SK-N-SH (cell line): Measurements from ENCODE around the gene PDGFRA. TPM values are rescaled to one million over a fixed set of nuclear protein-coding genes. Genes with fewer than 3 reads are reported as not detected.

Source experiments
- CTCF ChIA-PET: fragments of 300-600, 350-600 bp; formaldehyde crosslinking; extraction: SDS; loops from one replicate; lab custom pipeline; 2021; lab: Yijun Ruan, JAX
- POLR2A ChIA-PET: fragments of 350-600 bp; sonication (Branson Sonifier 250); formaldehyde crosslinking; extraction: SDS; loops from one replicate; lab custom pipeline; 2020; ENCODE audit warnings: antibody characterized with exemption, inconsistent platforms; lab: Yijun Ruan, JAX
- DNase-seq: peaks from one replicate; pipeline ENCODE4 v3.0.0; 2012
- H2AFZ ChIP-seq: fragments of 200-600 bp; sonication (generic); 2 replicates; pipeline ENCODE4 v1.8.1; 2016; ENCODE audit warnings: antibody characterized with exemption, mild to moderate bottlenecking, low read depth
- H3F3A ChIP-seq: fragments of 200-600 bp; sonication (generic); replicated peaks from 2 replicates; pipeline ENCODE3; 2016; ENCODE audit warnings: antibody characterized with exemption, mild to moderate bottlenecking; ENCODE audit not compliant: insufficient read depth
- H3K27ac ChIP-seq, 2 experiments: fragments of 200-500 bp in 1 of 2; fragments of 200-600 bp in 1 of 2; sonication (Bioruptor generic) in 1 of 2; sonication (generic), shearing (Covaris generic) in 1 of 2; 2 replicates each; pipeline versions ENCODE4 v1.5.1 to v1.6.1; 2014 to 2016; ENCODE audit warnings: low read depth in 2 of 2, inconsistent platforms in 1 of 2, low read length in 1 of 2, mild to moderate bottlenecking in 1 of 2, mixed read lengths in 1 of 2
- H3K27me3 ChIP-seq: fragments of 200-600 bp; sonication (generic), shearing (Covaris generic); 2 replicates; pipeline ENCODE4 v1.6.1; 2016; ENCODE audit warnings: mixed run types; ENCODE audit not compliant: insufficient read depth
- H3K36me3 ChIP-seq, 2 experiments: fragments of 200-500 bp in 1 of 2; fragments of 200-600 bp in 1 of 2; sonication (Bioruptor generic) in 1 of 2; sonication (generic) in 1 of 2; replicated peaks in 1 of 2; 2 replicates each; pipeline versions ENCODE3 to v1.5.1; 2014 to 2016; ENCODE audit warnings: low read length in 1 of 2, mild to moderate bottlenecking in 1 of 2; ENCODE audit not compliant: insufficient read depth in 2 of 2, control insufficient read depth in 1 of 2
- H3K4me1 ChIP-seq, 2 experiments: fragments of 200-500 bp in 1 of 2; fragments of 200-600 bp in 1 of 2; sonication (Bioruptor generic) in 1 of 2; sonication (generic), shearing (Covaris generic) in 1 of 2; 2 replicates each; pipeline versions ENCODE4 v1.5.1 to v1.6.1; 2014 to 2016; ENCODE audit warnings: low read depth in 1 of 2, low read length in 1 of 2, mixed run types in 1 of 2; ENCODE audit not compliant: insufficient read depth in 2 of 2, control insufficient read depth in 1 of 2
- H3K4me2 ChIP-seq: fragments of 200-600 bp; sonication (generic), shearing (Covaris generic); 2 replicates; pipeline ENCODE4 v1.6.1; 2017; ENCODE audit warnings: mixed run types
- H3K4me3 ChIP-seq, 2 experiments: fragments of 200-500 bp in 1 of 2; fragments of 200-600 bp in 1 of 2; sonication (Bioruptor generic) in 1 of 2; sonication (generic), shearing (Covaris generic) in 1 of 2; 2 replicates each; pipeline versions ENCODE4 v1.5.1 to v1.8.1; 2014 to 2016; ENCODE audit warnings: low read depth in 2 of 2, inconsistent platforms in 1 of 2, low read length in 1 of 2, mild to moderate bottlenecking in 1 of 2, mixed read lengths in 1 of 2, moderate library complexity in 1 of 2
- H3K79me2 ChIP-seq: fragments of 200-600 bp; sonication (generic); 2 replicates; pipeline ENCODE4 v1.8.1; 2017; ENCODE audit warnings: mild to moderate bottlenecking; ENCODE audit not compliant: insufficient read depth
- H3K9ac ChIP-seq: fragments of 200-600 bp; sonication (generic); 2 replicates; pipeline ENCODE4 v1.6.1; 2017; ENCODE audit warnings: mixed run types
- H3K9me2 ChIP-seq: fragments of 200-600 bp; sonication (generic); 2 replicates; pipeline ENCODE4 v1.6.1; 2017; ENCODE audit warnings: mixed run types
- H3K9me3 ChIP-seq: fragments of 200-600 bp; sonication (generic); 2 replicates; pipeline ENCODE4 v1.6.1; 2017; ENCODE audit warnings: mixed run types, mild to moderate bottlenecking, moderate library complexity
- H4K20me1 ChIP-seq: fragments of 200-600 bp; sonication (generic); 2 replicates; pipeline ENCODE4 v1.6.1; 2017; ENCODE audit warnings: mild to moderate bottlenecking, mixed run types; ENCODE audit not compliant: insufficient read depth
- CHD2 ChIP-seq: fragments of 150-350 bp; IDR thresholded peaks from 2 replicates; pipeline ENCODE4 v1.6.1; 2018; ENCODE audit warnings: low read length; ENCODE audit not compliant: partially characterized antibody
- EP300 ChIP-seq, 2 experiments: IDR thresholded peaks; 2 replicates each; pipeline versions ENCODE4 v1.4.0 to v1.6.1; 2012; ENCODE audit warnings: borderline replicate concordance in 1 of 2, low read depth in 1 of 2, low read length in 1 of 2
- EZH2phosphoT487 ChIP-seq: fragments of 200-600 bp; sonication (generic); IDR thresholded peaks from 2 replicates; pipeline ENCODE4 v1.6.1; 2017; ENCODE audit warnings: low read depth, mixed run types, mild to moderate bottlenecking, antibody characterized with exemption, moderate library complexity, borderline replicate concordance
- FOSL2 ChIP-seq: IDR thresholded peaks from 2 replicates; pipeline ENCODE4 v1.4.0; 2012; ENCODE audit warnings: low read depth, mild to moderate bottlenecking, moderate library complexity, borderline replicate concordance
- FOXM1 ChIP-seq: IDR thresholded peaks from 2 replicates; pipeline ENCODE4 v1.4.0; 2012; ENCODE audit warnings: low read depth, mild to moderate bottlenecking
- JUND ChIP-seq: IDR thresholded peaks from 2 replicates; pipeline ENCODE4 v1.4.0; 2012
- MXI1 ChIP-seq: IDR thresholded peaks from 2 replicates; pipeline ENCODE4 v1.6.1; 2012; ENCODE audit warnings: mild to moderate bottlenecking, low read depth, low read length, improper control_type of control experiment
- RAD21 ChIP-seq: IDR thresholded peaks from 2 replicates; pipeline ENCODE4 v1.6.1; 2012; ENCODE audit warnings: mild to moderate bottlenecking, low read length
- REST ChIP-seq: IDR thresholded peaks from 2 replicates; pipeline ENCODE4 v1.6.1; 2012; ENCODE audit warnings: mild to moderate bottlenecking, low read depth, low read length, moderate library complexity
- SIN3A ChIP-seq: IDR thresholded peaks from 2 replicates; pipeline ENCODE4 v1.6.1; 2012; ENCODE audit warnings: low read depth, mild to moderate bottlenecking, low read length, moderate library complexity, borderline replicate concordance
- SMC3 ChIP-seq: IDR thresholded peaks from 2 replicates; pipeline ENCODE4 v1.6.1; 2012; ENCODE audit warnings: low read depth, low read length, improper control_type of control experiment
- TEAD4 ChIP-seq: IDR thresholded peaks from 2 replicates; pipeline ENCODE4 v1.4.0; 2012; ENCODE audit warnings: mild to moderate bottlenecking, borderline replicate concordance; ENCODE audit not compliant: insufficient read depth
- USF2 ChIP-seq: fragments of 150-350 bp; IDR thresholded peaks from 2 replicates; pipeline ENCODE4 v1.6.1; 2017; ENCODE audit warnings: antibody characterized with exemption, low read length, low read depth, borderline replicate concordance
- YY1 ChIP-seq: IDR thresholded peaks from 2 replicates; pipeline ENCODE4 v1.4.0; 2012; ENCODE audit warnings: low read depth, mild to moderate bottlenecking
- ZBTB33 ChIP-seq: IDR thresholded peaks from 2 replicates; pipeline ENCODE4 v1.4.0; 2012; ENCODE audit warnings: low read depth, borderline replicate concordance
- WGBS: methylation state at CpG from one replicate; pipeline ENCODE4 v1.1.6; 2017; ENCODE audit warnings: low lambda C conversion rate; 5-methylcytosine and 5-hydroxymethylcytosine counted together
- polyA plus RNA-seq, 3 experiments: library from polyadenylated mRNA; depleted of rRNA; stranded (reverse); fragments of >200 nt; gene quantifications; 2 replicates each; pipeline ENCODE4 v1.2.3, GENCODE V29; 2012

Gene PDGFRA
- polyA plus RNA-seq, 1 of the 3 experiments (the other 2 are of a cell fraction) = 25.3 TPM

GRCh38 chr4:54226404-54227255 is 2.5 kb upstream of the PDGFRA start:
- ChIA-PET CTCF (interaction anchor here (0.8 to 6.1 kb wide), 13 partner anchors 8 to 1992 kb away, joined by 3 to 94 read pairs (median 7); no protein-coding TSS in a partner anchor), POLR2A (interaction anchor here (1.4 kb wide), 1 partner anchor 524 kb away, joined by 3 read pairs; no protein-coding TSS in a partner anchor)
- H3K27me3 ChIP-seq = no peaks in the 10 kb centered on the region
- peaks cover 0 to 20% of the 10 kb centered on the region in 2 experiments; a peak in 2 of 4 replicates for H3K4me1 ChIP-seq
- H3K9me2 ChIP-seq = no peaks in the 10 kb centered on the region
- H3K36me3 ChIP-seq = no peaks in the 10 kb centered on the region
- H3K9ac ChIP-seq = no peak overlapping the region
- H3K4me2 ChIP-seq = peak overlapping the region; percentile 92
- no peak for DNase-seq
- H4K20me1 ChIP-seq = no peaks in the 10 kb centered on the region; the same call in 1 of the 2 replicates
- H3K9me3 ChIP-seq = no peaks in the 10 kb centered on the region
- H2AFZ ChIP-seq = peak overlapping the region; percentile 84
- peak overlapping the region in 1 of 2 experiments; percentile 90; a peak in 3 of 4 replicates for H3K27ac ChIP-seq
- WGBS = 90% methylated on average over 35 of the region's 47 CpGs
- no peak for TF ChIP-seq FOXM1
- no peak for TF ChIP-seq TEAD4
- no peak for TF ChIP-seq EZH2phosphoT487
- TF ChIP-seq SMC3 = no peak
- no peak for TF ChIP-seq FOSL2
- peaks cover 12% of the 10 kb centered on the region for H3F3A ChIP-seq
- H3K4me3 ChIP-seq = peak overlapping the region; percentile 64 to 85; a peak in 2 of 4 replicates
- H3K79me2 ChIP-seq = peaks cover 18% of the 10 kb centered on the region

- ChIA-PET POLR2A (no interaction called here), CTCF (interaction anchor here (0.8 to 6.1 kb wide), 24 partner anchors 10 to 1993 kb away, joined by 3 to 94 read pairs (median 4); no protein-coding TSS in a partner anchor)
- Histone ChIP-seq H3K9me2 (no peaks in the 10 kb centered on the region), H3K4me3 (peak overlapping the region; percentile 64 to 85), H3K9ac (peak overlapping the region; percentile 46; the same call in 1 of the 2 replicates), H3K27ac (peak overlapping the region; percentile 79 to 90; a peak in 3 of 4 replicates), H2AFZ (peak overlapping the region; percentile 84), H3F3A (peaks cover 12% of the 10 kb centered on the region), H3K9me3 (no peaks in the 10 kb centered on the region), H3K4me1 (peaks cover 0 to 20% of the 10 kb centered on the region in 2 experiments; a peak in 2 of 4 replicates), H3K36me3 (no peaks in the 10 kb centered on the region), H3K4me2 (peak overlapping the region; percentile 92), H3K27me3 (no peaks in the 10 kb centered on the region), H4K20me1 (no peaks in the 10 kb centered on the region; the same call in 1 of the 2 replicates), H3K79me2 (peaks cover 26% of the 10 kb centered on the region)
- 2% methylated on average over 21 of the region's 36 CpGs for WGBS
- peak; percentile 77 for DNase-seq
- TF ChIP-seq FOXM1 (no peak), SMC3 (no peak), USF2 (no peak), MXI1 (peak; percentile 81), RAD21 (peak; percentile 17; the same call in 1 of the 2 replicates), CHD2 (no peak), TEAD4 (no peak), ZBTB33 (no peak), REST (no peak), SIN3A (0 out of 2 replicates have a peak, but pooled peaks have one; percentile 12), EP300 (IDR thresholded peaks at IDR 0.05; ENCODE audit: borderline replicate concordance in 1 of 2, low read depth in 1 of 2, low read length in 1 of 2) (peak in 1 of 2 experiments; percentile 42; a peak in 2 of 4 replicates), YY1 (0 out of 2 replicates have a peak, but pooled peaks have one; percentile 30), JUND (no peak)
These were observed 1.6 kb upstream of the PDGFRA start for GRCh38 chr4:54227256-54228055.
